Measurements from ENCODE around the gene ORAI2. TPM values are rescaled to one million over a fixed set of nuclear protein-coding genes. Genes with fewer than 3 reads are reported as not detected.
"Not testable (repeated sequence)": the region's sequence is repeated elsewhere in the genome, so short reads cannot be mapped to it uniquely, and the experiment has no call there.

Gene ORAI2
- total and polyA plus RNA-seq, 2 of the 13 experiments (the other 11 are each of a cell fraction or from before 2014, with no cell fraction given): 3.0 to 6.0 TPM

- peak; percentile 24; the same call in 1 of the 2 replicates for TF ChIP-seq ZFX (CRISPR knock-in tag; IDR thresholded peaks at IDR 0.05; ENCODE audit: low read depth)
Measured at GRCh38 chr7:102478314-102479208, 45.2 kb downstream of the ORAI2 start, which contains the start of gene POLR2J (continued).

- H3K27me3 ChIP-seq (ENCODE audit: control insufficient read depth in 1 of 2, insufficient read depth in 2 of 2, low read length in 2 of 2); H3K4me3 ChIP-seq (replicated peaks in 1 of 3; ENCODE audit: insufficient read depth in 1 of 3, low read depth in 2 of 3, low read length in 3 of 3); POLR2A ChIA-PET; CTCF ChIA-PET (ENCODE audit: low intra/inter-chr PET ratio, low total read pairs); H3K36me3 ChIP-seq (replicated peaks in 1 of 2; ENCODE audit: control insufficient read depth in 1 of 2, insufficient read depth in 2 of 2, low read length in 2 of 2); H4K20me1 ChIP-seq (ENCODE audit: insufficient read depth, low read length); intact Hi-C loops (cut with micrococcal nuclease; ENCODE audit: unreplicated experiment); FAIRE-seq; H3K4me1 ChIP-seq (ENCODE audit: insufficient read depth, low read length); H3K9ac ChIP-seq (ENCODE audit: insufficient read depth, low read depth, low read length); H3K27ac ChIP-seq (ENCODE audit: extremely low read length, insufficient read depth, low read length); H3K9me3 ChIP-seq (ENCODE audit: low read length); DNase-seq (ENCODE audit: low spot score); H3K79me2 ChIP-seq (ENCODE audit: insufficient read depth, low read length); in situ Hi-C loops (cut with HindIII; ENCODE audit: extremely low pct_ligation_motif_present, low pct_unique_long_range_greater_than_20kb); H3K4me2 ChIP-seq (ENCODE audit: low read depth, low read length); H2AFZ ChIP-seq (ENCODE audit: low read length); BruUV-seq (replicated peaks): not testable (repeated sequence)
- WGBS (ENCODE audit: low lambda C conversion rate): no CpG with 5 or more reads among the region's 10 CpGs
- ATAC-seq: peak; percentile 58
Measured at GRCh38 chr7:102479209-102479584, 45.8 kb downstream of the ORAI2 start.

GRCh38 chr7:102479982-102480637, 46.7 kb downstream of the ORAI2 start:
- DNase-seq (ENCODE audit: low spot score); FAIRE-seq; ATAC-seq; in situ Hi-C loops (cut with HindIII; ENCODE audit: extremely low pct_ligation_motif_present, low pct_unique_long_range_greater_than_20kb); POLR2A ChIA-PET; H4K20me1 ChIP-seq (ENCODE audit: insufficient read depth, low read length); H3K79me2 ChIP-seq (ENCODE audit: insufficient read depth, low read length); H3K4me3 ChIP-seq (replicated peaks in 1 of 3; ENCODE audit: insufficient read depth in 1 of 3, low read depth in 2 of 3, low read length in 3 of 3); H3K27me3 ChIP-seq (ENCODE audit: control insufficient read depth in 1 of 2, insufficient read depth in 2 of 2, low read length in 2 of 2); intact Hi-C loops (cut with micrococcal nuclease; ENCODE audit: unreplicated experiment); CTCF ChIA-PET (ENCODE audit: low intra/inter-chr PET ratio, low total read pairs); BruUV-seq (replicated peaks); H3K9ac ChIP-seq (ENCODE audit: insufficient read depth, low read depth, low read length); H3K4me1 ChIP-seq (ENCODE audit: insufficient read depth, low read length); H3K4me2 ChIP-seq (ENCODE audit: low read depth, low read length); H2AFZ ChIP-seq (ENCODE audit: low read length); H3K36me3 ChIP-seq (replicated peaks in 1 of 2; ENCODE audit: control insufficient read depth in 1 of 2, insufficient read depth in 2 of 2, low read length in 2 of 2); H3K9me3 ChIP-seq (ENCODE audit: low read length); H3K27ac ChIP-seq (ENCODE audit: extremely low read length, insufficient read depth, low read length): not testable (repeated sequence)
- peak; percentile 28 for TF ChIP-seq STAG1 (CRISPR knock-in tag; IDR thresholded peaks at IDR 0.05)
- peak; percentile 24; the same call in 1 of the 2 replicates for TF ChIP-seq CTCF (CRISPR knock-in tag; IDR thresholded peaks at IDR 0.05)
- TF ChIP-seq RAD21 (CRISPR knock-in tag; IDR thresholded peaks at IDR 0.05): 0 out of 2 replicates have a peak, but pooled peaks have one; percentile 11
- 0% methylated on average over 5 of the region's 11 CpGs for WGBS (ENCODE audit: low lambda C conversion rate)

GRCh38 chr7:102481962-102482361, 48.6 kb downstream of the ORAI2 start:
- H3K4me1 ChIP-seq (ENCODE audit: insufficient read depth, low read length); DNase-seq (ENCODE audit: low spot score); H3K27ac ChIP-seq (ENCODE audit: extremely low read length, insufficient read depth, low read length); BruUV-seq (replicated peaks); intact Hi-C loops (cut with micrococcal nuclease; ENCODE audit: unreplicated experiment); POLR2A ChIA-PET; H3K27me3 ChIP-seq (ENCODE audit: control insufficient read depth in 1 of 2, insufficient read depth in 2 of 2, low read length in 2 of 2); H3K9me3 ChIP-seq (ENCODE audit: low read length); H3K4me3 ChIP-seq (replicated peaks in 1 of 3; ENCODE audit: insufficient read depth in 1 of 3, low read depth in 2 of 3, low read length in 3 of 3); H3K36me3 ChIP-seq (replicated peaks in 1 of 2; ENCODE audit: control insufficient read depth in 1 of 2, insufficient read depth in 2 of 2, low read length in 2 of 2); H3K79me2 ChIP-seq (ENCODE audit: insufficient read depth, low read length); CTCF ChIA-PET (ENCODE audit: low intra/inter-chr PET ratio, low total read pairs); H2AFZ ChIP-seq (ENCODE audit: low read length); H3K4me2 ChIP-seq (ENCODE audit: low read depth, low read length); H3K9ac ChIP-seq (ENCODE audit: insufficient read depth, low read depth, low read length); ATAC-seq; in situ Hi-C loops (cut with HindIII; ENCODE audit: extremely low pct_ligation_motif_present, low pct_unique_long_range_greater_than_20kb); H4K20me1 ChIP-seq (ENCODE audit: insufficient read depth, low read length); FAIRE-seq: not testable (repeated sequence)
- no CpG with 5 or more reads among the region's 10 CpGs for WGBS (ENCODE audit: low lambda C conversion rate)

All from HepG2 (cell line).